Epidermal melanocyte (primary cell): Measurements from ENCODE around the gene CAPN2.

Experiments used
- DNase-seq: peaks from one replicate; pipeline ENCODE4 v3.0.0; 2011; ENCODE audit warnings: low spot score; ENCODE audit not compliant: insufficient read length

Gene CAPN2

GRCh38 chr1:223712194-223712849 is at the start of gene CAPN2:
CAPN2 (plus strand) TSS chr1:223712539; CDS start chr1:223712641, 102 bp downstream.
- DNase-seq = peak; percentile 85

- no peak for DNase-seq
These were observed 49.4 kb upstream of the CAPN2 start for GRCh38 chr1:223662943-223663342.

GRCh38 chr1:223664106-223664505 is 48.2 kb upstream of the CAPN2 start:
- no peak for DNase-seq

GRCh38 chr1:223665592-223666312 is 46.6 kb upstream of the CAPN2 start, which contains the start of gene CAPN8:
CAPN8 (minus strand) TSS chr1:223665701; CDS start chr1:223665646, 55 bp downstream.
- no peak for DNase-seq

- DNase-seq = no peak
These were observed 44.7 kb upstream of the CAPN2 start for GRCh38 chr1:223667484-223668182.

- DNase-seq = no peak
These were observed 43.1 kb upstream of the CAPN2 start for GRCh38 chr1:223669003-223669795.

GRCh38 chr1:223670458-223671159 is 41.7 kb upstream of the CAPN2 start:
- no peak for DNase-seq

GRCh38 chr1:223674119-223674890 is 38.0 kb upstream of the CAPN2 start:
- DNase-seq = no peak

- DNase-seq = no peak
These were observed 33.5 kb upstream of the CAPN2 start for GRCh38 chr1:223678841-223679240.

GRCh38 chr1:223680188-223680587 is 32.2 kb upstream of the CAPN2 start:
- no peak for DNase-seq

GRCh38 chr1:223682502-223682901 is 29.8 kb upstream of the CAPN2 start:
- DNase-seq = no peak

- no peak for DNase-seq
These were observed 28.5 kb upstream of the CAPN2 start for GRCh38 chr1:223683586-223684487.

- DNase-seq = no peak
These were observed 27.9 kb upstream of the CAPN2 start for GRCh38 chr1:223684488-223684792.

GRCh38 chr1:223691121-223691520 is 21.2 kb upstream of the CAPN2 start:
- DNase-seq = no peak

- DNase-seq = no peak
These were observed 17.3 kb upstream of the CAPN2 start for GRCh38 chr1:223695014-223695548.

- DNase-seq = no peak
These were observed 16.4 kb upstream of the CAPN2 start for GRCh38 chr1:223695941-223696340.

- no peak for DNase-seq
These were observed 11.9 kb upstream of the CAPN2 start for GRCh38 chr1:223700388-223700918.

GRCh38 chr1:223700942-223701637 is 11.2 kb upstream of the CAPN2 start:
- DNase-seq = no peak
